IMR-90 (cell line): ENCODE measurements around the gene ICAM1. TPM values are rescaled to one million over a fixed set of nuclear protein-coding genes. Genes with fewer than 3 reads are reported as not detected.

Experiments
- ATAC-seq: fragments of 200-7000 bp; cut with Tn5 transposase; 2 replicates; pipeline ENCODE4 v1.9.1; 2020; ENCODE audit warnings: low read depth, mild to moderate bottlenecking, moderate library complexity
- BruUV-seq: library from RNA; stranded (reverse); fragments of 400-500 nt; replicated peaks from 2 replicates; lab custom pipeline; 2021; lab: Mats Ljungman, UMichigan
- CTCF ChIA-PET: fragments of 300-600 bp; formaldehyde crosslinking; extraction: SDS; loops from one replicate; lab custom pipeline; 2021; ENCODE audit warnings: antibody characterized with exemption; lab: Yijun Ruan, JAX
- POLR2A ChIA-PET: fragments of 300-600 bp; sonication (Branson Sonifier 250); formaldehyde crosslinking; loops from one replicate; lab custom pipeline; 2022; ENCODE audit warnings: antibody characterized with exemption; ENCODE audit not compliant: unreplicated experiment; lab: Charles Lee
- DNase-seq: peaks from one replicate; pipeline ENCODE4 v3.0.0; 2013
- H2AFZ ChIP-seq: replicated peaks from 2 replicates; pipeline ENCODE3; 2013; ENCODE audit warnings: low read length, mild to moderate bottlenecking; ENCODE audit not compliant: poor library complexity
- H2AK5ac ChIP-seq: 2 replicates; pipeline ENCODE4 v1.6.1; 2013; ENCODE audit warnings: low read depth, low read length, inconsistent platforms
- H2AK9ac ChIP-seq: replicated peaks from 2 replicates; pipeline ENCODE3; 2013; ENCODE audit warnings: mild to moderate bottlenecking, low read depth, low read length, moderate library complexity; ENCODE audit not compliant: poor library complexity
- H2BK120ac ChIP-seq: 2 replicates; pipeline ENCODE4 v1.6.1; 2013; ENCODE audit warnings: low read depth, low read length, inconsistent platforms
- H2BK15ac ChIP-seq: 3 replicates; pipeline ENCODE4 v1.6.1; 2013; ENCODE audit warnings: low read depth, low read length, inconsistent platforms
- H2BK20ac ChIP-seq: 2 replicates; pipeline ENCODE4 v1.6.1; 2013; ENCODE audit warnings: low read depth, mild to moderate bottlenecking, inconsistent platforms, low read length, moderate library complexity
- H2BK5ac ChIP-seq: 2 replicates; pipeline ENCODE4 v1.6.1; 2013; ENCODE audit warnings: mild to moderate bottlenecking, low read depth, low read length, inconsistent platforms; ENCODE audit not compliant: poor library complexity, severe bottlenecking
- H3K14ac ChIP-seq: replicated peaks from 2 replicates; pipeline ENCODE4 v1.6.1; 2013; ENCODE audit warnings: low read depth, low read length, inconsistent platforms
- H3K18ac ChIP-seq: 2 replicates; pipeline ENCODE4 v1.6.1; 2013; ENCODE audit warnings: low read depth, low read length, control low read depth
- H3K23ac ChIP-seq: 2 replicates; pipeline ENCODE4 v1.6.1; 2013; ENCODE audit warnings: low read depth, low read length, inconsistent platforms
- H3K27ac ChIP-seq: 2 replicates; pipeline ENCODE4 v1.5.1; 2013; ENCODE audit warnings: mild to moderate bottlenecking, control low read depth, low read length; ENCODE audit not compliant: insufficient read depth
- H3K27me3 ChIP-seq: 2 replicates; pipeline ENCODE4 v1.6.1; 2013; ENCODE audit warnings: low read length; ENCODE audit not compliant: control insufficient read depth, insufficient read depth
- H3K36me3 ChIP-seq: 2 replicates; pipeline ENCODE4 v1.6.1; 2013; ENCODE audit warnings: low read length, mixed read lengths; ENCODE audit not compliant: control insufficient read depth, insufficient read depth
- H3K4ac ChIP-seq: 2 replicates; pipeline ENCODE4 v1.6.1; 2013; ENCODE audit warnings: low read depth, low read length, inconsistent platforms
- H3K4me1 ChIP-seq: 2 replicates; pipeline ENCODE4 v1.6.1; 2013; ENCODE audit warnings: low read length, mixed read lengths; ENCODE audit not compliant: control insufficient read depth, insufficient read depth
- H3K4me2 ChIP-seq: 2 replicates; pipeline ENCODE4 v1.6.1; 2013; ENCODE audit warnings: low read depth, mild to moderate bottlenecking, control low read depth, low read length, moderate library complexity
- H3K4me3 ChIP-seq: 2 replicates; pipeline ENCODE4 v1.5.1; 2013; ENCODE audit warnings: low read depth, mild to moderate bottlenecking, control low read depth, low read length, moderate library complexity; ENCODE audit not compliant: insufficient read depth
- H3K56ac ChIP-seq: 2 replicates; pipeline ENCODE4 v1.6.1; 2013; ENCODE audit warnings: low read length, inconsistent platforms; ENCODE audit not compliant: insufficient read depth; ENCODE audit errors: extremely low read depth
- H3K79me1 ChIP-seq, 2 experiments: 2 replicates each; pipeline ENCODE4 v1.6.1; 2013; ENCODE audit warnings: low read length in 2 of 2, inconsistent platforms in 1 of 2, low read depth in 1 of 2
- H3K9ac ChIP-seq: 2 replicates; pipeline ENCODE4 v1.6.1; 2013; ENCODE audit warnings: low read depth, low read length, control low read depth
- H3K9me1 ChIP-seq: 2 replicates; pipeline ENCODE4 v1.6.1; 2013; ENCODE audit warnings: low read length, inconsistent platforms; ENCODE audit not compliant: insufficient read depth
- H3K9me3 ChIP-seq: 2 replicates; pipeline ENCODE4 v1.6.1; 2013; ENCODE audit warnings: low read length; ENCODE audit not compliant: control insufficient read depth, insufficient read depth
- H4K20me1 ChIP-seq: 2 replicates; pipeline ENCODE4 v1.6.1; 2013; ENCODE audit warnings: low read length, inconsistent platforms; ENCODE audit not compliant: insufficient read depth
- H4K5ac ChIP-seq: 2 replicates; pipeline ENCODE4 v1.6.1; 2013; ENCODE audit warnings: mild to moderate bottlenecking, low read depth, low read length, control low read depth
- H4K8ac ChIP-seq, 2 experiments: 2 replicates each; pipeline ENCODE4 v1.6.1; 2013; ENCODE audit warnings: low read depth in 2 of 2, low read length in 2 of 2, control low read depth in 1 of 2, inconsistent platforms in 1 of 2
- H4K91ac ChIP-seq: 2 replicates; pipeline ENCODE4 v1.6.1; 2013; ENCODE audit warnings: low read depth, low read length, inconsistent platforms; ENCODE audit not compliant: insufficient read depth
- BHLHE40 ChIP-seq: fragments of 150-350 bp; IDR thresholded peaks from 2 replicates; pipeline ENCODE4 v1.6.1; 2016; ENCODE audit warnings: mild to moderate bottlenecking, low read depth, low read length
- CHD1 ChIP-seq: IDR thresholded peaks from 2 replicates; pipeline ENCODE4 v1.6.1; 2012; ENCODE audit warnings: low read depth, low read length, improper control_type of control experiment
- CTCF ChIP-seq: conservative IDR thresholded peaks from 2 replicates; pipeline ENCODE4 v1.5.1; 2012; ENCODE audit warnings: mild to moderate bottlenecking, low read depth, low read length, improper control_type of control experiment
- ELK1 ChIP-seq: fragments of 150-350 bp; IDR thresholded peaks from 2 replicates; pipeline ENCODE4 v1.6.1; 2016; ENCODE audit warnings: low read depth, mild to moderate bottlenecking, low read length, moderate library complexity, borderline replicate concordance
- FOS ChIP-seq: fragments of 150-350 bp; IDR thresholded peaks from 2 replicates; pipeline ENCODE4 v1.6.1; 2016; ENCODE audit warnings: low read depth, low read length
- MAFK ChIP-seq: IDR thresholded peaks from 2 replicates; pipeline ENCODE4 v1.6.1; 2012; ENCODE audit warnings: low read depth, low read length, improper control_type of control experiment
- MAZ ChIP-seq: IDR thresholded peaks from 2 replicates; pipeline ENCODE4 v1.6.1; 2012; ENCODE audit warnings: low read depth, mild to moderate bottlenecking, low read length, improper control_type of control experiment, moderate library complexity, borderline replicate concordance
- POLR2A ChIP-seq: IDR thresholded peaks from 2 replicates; pipeline ENCODE4 v1.6.1; 2012; ENCODE audit warnings: mild to moderate bottlenecking, low read depth, low read length
- RAD21 ChIP-seq: IDR thresholded peaks from 2 replicates; pipeline ENCODE4 v1.6.1; 2012; ENCODE audit warnings: low read length, improper control_type of control experiment
- RFX5 ChIP-seq: IDR thresholded peaks from 2 replicates; pipeline ENCODE4 v1.8.0; 2012; ENCODE audit warnings: low read depth, mild to moderate bottlenecking, low read length, moderate library complexity
- SMC3 ChIP-seq: fragments of 150-350 bp; IDR thresholded peaks from 2 replicates; pipeline ENCODE4 v1.6.1; 2016; ENCODE audit warnings: low read depth, mild to moderate bottlenecking, antibody characterized with exemption, low read length, moderate library complexity
- WGBS, 2 experiments: methylation state at CpG; one replicate each; pipeline versions ENCODE4 v1.1.5 to v1.1.7; 2013; ENCODE audit warnings: missing lambda C conversion rate in 2 of 2; ENCODE audit not compliant: insufficient read length in 1 of 2; ENCODE audit errors: extremely low coverage in 2 of 2; 5-methylcytosine and 5-hydroxymethylcytosine counted together
- dilution Hi-C: fragments of 300-500 bp; cut with HindIII; formaldehyde crosslinking; loops from one replicate; pipeline ENCODE4 v1.14.3; 2018; ENCODE audit warnings: low sequenced_read_pairs; ENCODE audit not compliant: unreplicated experiment
- in situ Hi-C: fragments of 300-500 bp; cut with MboI; formaldehyde crosslinking; loops from 3 replicates; pipeline ENCODE4 v1.14.3; 2019; ENCODE audit warnings: low sequenced_read_pairs, inconsistent platforms, mixed read lengths
- intact Hi-C: fragments of 100-400 bp; cut with micrococcal nuclease; formaldehyde crosslinking; loops from 2 replicates; pipeline ENCODE4 v1.10.0; 2022
- polyA plus RNA-seq, 3 experiments: library from polyadenylated mRNA; depleted of rRNA; stranded (reverse); fragments of >200 nt; gene quantifications; 2 replicates each; pipeline ENCODE4 v1.2.3, GENCODE V29; 2012; ENCODE audit warnings: low replicate concordance in 1 of 3
- total RNA-seq: library from RNA; depleted of rRNA; stranded (reverse); fragments of >200 nt; gene quantifications from 2 replicates; pipeline ENCODE4 v1.2.3, GENCODE V29; 2012

ICAM1 gene
- total and polyA plus RNA-seq, 2 of the 4 experiments (the other 2 are of a cell fraction) = 10.6 to 19.1 TPM

GRCh38 chr19:10255358-10255757 is 15.6 kb upstream of the ICAM1 start:
- no peak overlapping the region for H2BK20ac ChIP-seq
- intact Hi-C loops = loop anchor here (10.0 kb wide), 1 partner anchor 231 kb away; no protein-coding TSS in a partner anchor
- 0 out of 2 replicates have a peak, but pooled peaks cover 2% of the 10 kb centered on the region for H3K4me1 ChIP-seq
- no peak overlapping the region for H4K91ac ChIP-seq
- H3K4me2 ChIP-seq = no peak overlapping the region
- no peak overlapping the region for H2AFZ ChIP-seq
- H3K9me1 ChIP-seq = no peaks in the 10 kb centered on the region
- no peak overlapping the region for H4K5ac ChIP-seq
- peaks cover 10 to 32% of the 10 kb centered on the region in 2 experiments for H3K79me1 ChIP-seq
- no peak for ATAC-seq
- no peak overlapping the region for H2AK9ac ChIP-seq
- ChIA-PET POLR2A (no interaction called here), CTCF (no interaction called here)
- H4K20me1 ChIP-seq = no peaks in the 10 kb centered on the region
- no peak overlapping the region for H3K9ac ChIP-seq
- no peak overlapping the region for H3K27ac ChIP-seq
- H3K18ac ChIP-seq = no peak overlapping the region
- no peak overlapping the region for H2BK15ac ChIP-seq
- no peak for DNase-seq
- dilution Hi-C loops = no loop called here
- H3K4me3 ChIP-seq = no peak overlapping the region
- no peak overlapping the region for H3K23ac ChIP-seq
- H2BK120ac ChIP-seq = no peak overlapping the region
- H3K4ac ChIP-seq = no peak overlapping the region
- in situ Hi-C loops = no loop called here
- TF ChIP-seq SMC3 = no peak
- TF ChIP-seq BHLHE40 = no peak
- no peak for TF ChIP-seq MAZ
- TF ChIP-seq RAD21 = no peak
- TF ChIP-seq RFX5 = no peak
- no peak for TF ChIP-seq ELK1
- no peak for TF ChIP-seq POLR2A
- no peak for TF ChIP-seq CTCF
- TF ChIP-seq MAFK = no peak
- TF ChIP-seq CHD1 = no peak
- TF ChIP-seq FOS = no peak
- no peaks in the 10 kb centered on the region for H3K27me3 ChIP-seq
- H3K9me3 ChIP-seq = no peaks in the 10 kb centered on the region
- WGBS, 2 experiments = no CpG with 5 or more reads among the region's 2 CpGs
- no peak overlapping the region for H4K8ac ChIP-seq
- H2AK5ac ChIP-seq = no peak overlapping the region
- no peak overlapping the region for H3K56ac ChIP-seq
- H3K36me3 ChIP-seq = peaks cover 36% of the 10 kb centered on the region
- no peak overlapping the region for H3K14ac ChIP-seq
- no peak overlapping the region for H2BK5ac ChIP-seq
- no TSS peak for BruUV-seq
